HCT116 (cell line): ENCODE data around the gene TAF3. TPM values are rescaled to one million over a fixed set of nuclear protein-coding genes. Genes with fewer than 3 reads are reported as not detected.

Source experiments
- ATAC-seq: fragments of 200-7000 bp; cut with Tn5 transposase; 2 replicates; pipeline ENCODE4 v1.9.1; 2020; ENCODE audit warnings: mild to moderate bottlenecking, moderate library complexity
- BruUV-seq: library from RNA; stranded (reverse); fragments of 400-500 nt; replicated peaks from 2 replicates; lab custom pipeline; 2021; lab: Mats Ljungman, UMichigan
- CTCF ChIA-PET: fragments of 300-600 bp; sonication (Branson Sonifier 250); formaldehyde crosslinking; loops from one replicate; lab custom pipeline; 2021; ENCODE audit warnings: antibody characterized with exemption; lab: Charles Lee
- POLR2A ChIA-PET: fragments of 300-600, 350-600 bp; sonication (Branson Sonifier 250); formaldehyde crosslinking; loops from one replicate; lab custom pipeline; 2021; ENCODE audit warnings: antibody characterized with exemption; lab: Charles Lee
- RAD21 ChIA-PET, 2 experiments: fragments of 300-600 bp; sonication (Branson Sonifier 250); formaldehyde crosslinking; loops; one replicate each; lab custom pipeline; 2023; ENCODE audit warnings: low total read pairs in 2 of 2; ENCODE audit not compliant: uncharacterized antibody in 2 of 2, unreplicated experiment in 2 of 2, low non-redundant PET in 1 of 2; lab: Charles Lee
- DNase-seq: peaks from one replicate; pipeline ENCODE4 v3.0.0-alpha.2; 2010; ENCODE audit warnings: low read depth, low spot score
- H2AFZ ChIP-seq: fragments of 200-600 bp; shearing (Covaris generic), sonication (generic); 2 replicates; pipeline ENCODE4 v1.6.1; 2017; ENCODE audit warnings: low read depth, mixed run types, mixed read lengths, antibody characterized with exemption, low read length; ENCODE audit not compliant: poor library complexity, severe bottlenecking
- H3K27ac ChIP-seq: 2 replicates; pipeline ENCODE4 v1.5.1; 2012; ENCODE audit warnings: low read depth, low read length
- H3K27me3 ChIP-seq: fragments of 200-600 bp; sonication (generic); 2 replicates; pipeline ENCODE4 v1.6.1; 2016; ENCODE audit warnings: mixed run types, low read length, mixed read lengths; ENCODE audit not compliant: insufficient read depth
- H3K36me3 ChIP-seq, 2 experiments: fragments of 200-500 bp in 1 of 2; fragments of 200-600 bp in 1 of 2; sonication (Bioruptor generic) in 1 of 2; sonication (generic) in 1 of 2; 2 replicates each; pipeline versions ENCODE4 v1.5.1 to v1.6.1; 2014 to 2016; ENCODE audit warnings: low read length in 2 of 2, inconsistent platforms in 1 of 2, mixed read lengths in 1 of 2, mixed run types in 1 of 2; ENCODE audit not compliant: insufficient read depth in 2 of 2, control insufficient read depth in 1 of 2
- H3K4me1 ChIP-seq, 2 experiments: fragments of 200-600 bp in 1 of 2; sonication (generic) in 1 of 2; 2 replicates each; pipeline versions ENCODE4 v1.5.1 to v1.6.1; 2012 to 2017; ENCODE audit warnings: low read length in 2 of 2, inconsistent platforms in 1 of 2, mild to moderate bottlenecking in 1 of 2, mixed read lengths in 1 of 2, mixed run types in 1 of 2, moderate library complexity in 1 of 2; ENCODE audit not compliant: insufficient read depth in 2 of 2, control insufficient read depth in 1 of 2
- H3K4me2 ChIP-seq: fragments of 200-600 bp; sonication (generic); 2 replicates; pipeline ENCODE4 v1.6.1; 2017; ENCODE audit warnings: mixed run types, low read length, mixed read lengths
- H3K4me3 ChIP-seq, 2 experiments: fragments of 200-600 bp in 1 of 2; sonication (generic) in 1 of 2; replicated peaks in 1 of 2; 2 replicates each; pipeline ENCODE4 v1.5.1; 2011 to 2016; ENCODE audit warnings: low read length in 2 of 2, control low read depth in 1 of 2, low read depth in 1 of 2, mild to moderate bottlenecking in 1 of 2, mixed read lengths in 1 of 2, mixed run types in 1 of 2
- H3K79me2 ChIP-seq: fragments of 200-600 bp; sonication (generic); 2 replicates; pipeline ENCODE4 v1.6.1; 2017; ENCODE audit warnings: mild to moderate bottlenecking, mixed run types, low read length, moderate library complexity, mixed read lengths; ENCODE audit not compliant: insufficient read depth
- H3K9ac ChIP-seq: fragments of 200-600 bp; sonication (generic); 2 replicates; pipeline ENCODE4 v1.6.1; 2016; ENCODE audit warnings: low read length, mixed read lengths
- H3K9me2 ChIP-seq: fragments of 200-600 bp; sonication (generic), shearing (Covaris generic); 2 replicates; pipeline ENCODE4 v1.6.1; 2017; ENCODE audit warnings: mixed run types, mild to moderate bottlenecking, moderate library complexity; ENCODE audit not compliant: insufficient read depth
- H3K9me3 ChIP-seq, 2 experiments: fragments of 200-500 bp in 1 of 2; fragments of 200-600 bp in 1 of 2; sonication (Bioruptor generic) in 1 of 2; sonication (generic) in 1 of 2; 2 replicates each; pipeline ENCODE4 v1.6.1; 2014 to 2017; ENCODE audit warnings: low read length in 2 of 2, mixed read lengths in 2 of 2, inconsistent platforms in 1 of 2, low read depth in 1 of 2, mild to moderate bottlenecking in 1 of 2, mixed run types in 1 of 2, moderate library complexity in 1 of 2; ENCODE audit not compliant: control insufficient read depth in 1 of 2, insufficient read depth in 1 of 2
- H4K20me1 ChIP-seq: fragments of 200-600 bp; sonication (generic), shearing (Covaris generic); 2 replicates; pipeline ENCODE4 v1.6.1; 2017; ENCODE audit warnings: mixed run types, mild to moderate bottlenecking, moderate library complexity; ENCODE audit not compliant: insufficient read depth
- CBX3 ChIP-seq: IDR thresholded peaks from 2 replicates; pipeline ENCODE4 v1.6.1; 2012; ENCODE audit warnings: low read depth
- CEBPB ChIP-seq: IDR thresholded peaks from 2 replicates; pipeline ENCODE4 v1.6.1; 2012; ENCODE audit warnings: low read depth
- EGR1 ChIP-seq: IDR thresholded peaks from 2 replicates; pipeline ENCODE4 v1.6.1; 2012; ENCODE audit warnings: low read depth
- ELF1 ChIP-seq: IDR thresholded peaks from 2 replicates; pipeline ENCODE4 v1.6.1; 2012; ENCODE audit warnings: low read depth, borderline replicate concordance
- EZH2 ChIP-seq: fragments of 200-600 bp; sonication (generic); IDR thresholded peaks from 2 replicates; pipeline ENCODE4 v1.6.1; 2017; ENCODE audit warnings: antibody characterized with exemption, mixed run types
- FOSL1 ChIP-seq: IDR thresholded peaks from 2 replicates; pipeline ENCODE4 v1.6.1; 2012; ENCODE audit warnings: low read depth
- JUND ChIP-seq: IDR thresholded peaks from 2 replicates; pipeline ENCODE4 v1.6.1; 2012
- POLR2A ChIP-seq: IDR thresholded peaks from 2 replicates; pipeline ENCODE4 v1.7.0; 2011; ENCODE audit warnings: borderline replicate concordance; ENCODE audit not compliant: insufficient read depth, insufficient read length; ENCODE audit errors: extremely low read depth
- POLR2AphosphoS5 ChIP-seq: IDR thresholded peaks from 2 replicates; pipeline ENCODE4 v1.6.1; 2011; ENCODE audit warnings: mild to moderate bottlenecking, low read depth, low read length, moderate library complexity
- RAD21 ChIP-seq: IDR thresholded peaks from 2 replicates; pipeline ENCODE4 v1.6.1; 2012; ENCODE audit warnings: low read depth, mild to moderate bottlenecking
- SIN3A ChIP-seq: IDR thresholded peaks from 2 replicates; pipeline ENCODE4 v1.6.1; 2012; ENCODE audit warnings: low read depth
- SRF ChIP-seq: IDR thresholded peaks from 2 replicates; pipeline ENCODE4 v1.6.1; 2012; ENCODE audit warnings: low read depth
- TCF7L2 ChIP-seq: IDR thresholded peaks from 2 replicates; pipeline ENCODE4 v1.7.0; 2011; ENCODE audit warnings: borderline replicate concordance, inconsistent platforms; ENCODE audit not compliant: insufficient read depth, insufficient read length; ENCODE audit errors: extremely low read depth
- YY1 ChIP-seq: IDR thresholded peaks from 2 replicates; pipeline ENCODE4 v1.6.1; 2011; ENCODE audit warnings: low read length, low read depth, moderate library complexity, mild to moderate bottlenecking; ENCODE audit not compliant: insufficient replicate concordance; ENCODE audit errors: extremely low read depth
- ZFX ChIP-seq: fragments of 450-650 bp; IDR thresholded peaks from 2 replicates; pipeline ENCODE4 v1.6.1; 2017
- intact Hi-C: fragments of 100-400 bp; cut with micrococcal nuclease; formaldehyde crosslinking; loops from 2 replicates; pipeline ENCODE4 v1.10.0; 2022
- total RNA-seq: library from RNA; stranded (reverse); gene quantifications from one replicate; pipeline ENCODE4 v1.2.1, GENCODE V29; 2021; ENCODE audit not compliant: unreplicated experiment
- TF ChIP-seq, protein P1 (sequence below), 3 experiments: fragments of 200-600 bp in 1 of 3; sonication (generic) in 1 of 3; IDR thresholded peaks in 2 of 3; conservative IDR thresholded peaks in 1 of 3; 2 replicates each; pipeline ENCODE4 v1.5.1; 2012 to 2017; ENCODE audit warnings: low read depth in 2 of 3, low read length in 2 of 3, antibody characterized with exemption in 1 of 3, borderline replicate concordance in 1 of 3, control low read depth in 1 of 3, mild to moderate bottlenecking in 1 of 3, mixed read lengths in 1 of 3, mixed run types in 1 of 3, moderate library complexity in 1 of 3; ENCODE audit not compliant: insufficient read depth in 1 of 3
- TF ChIP-seq, protein P2 (sequence below): IDR thresholded peaks from 2 replicates; pipeline ENCODE4 v1.6.1; 2011; ENCODE audit warnings: mild to moderate bottlenecking, low read length, moderate library complexity; ENCODE audit not compliant: insufficient replicate concordance; ENCODE audit errors: extremely low read depth
- TF ChIP-seq, protein P3 (sequence below): IDR thresholded peaks from 2 replicates; pipeline ENCODE4 v1.6.1; 2012

TAF3 gene
- total RNA-seq, 1 experiment from 2014 or later = 8.0 TPM

DNA sequence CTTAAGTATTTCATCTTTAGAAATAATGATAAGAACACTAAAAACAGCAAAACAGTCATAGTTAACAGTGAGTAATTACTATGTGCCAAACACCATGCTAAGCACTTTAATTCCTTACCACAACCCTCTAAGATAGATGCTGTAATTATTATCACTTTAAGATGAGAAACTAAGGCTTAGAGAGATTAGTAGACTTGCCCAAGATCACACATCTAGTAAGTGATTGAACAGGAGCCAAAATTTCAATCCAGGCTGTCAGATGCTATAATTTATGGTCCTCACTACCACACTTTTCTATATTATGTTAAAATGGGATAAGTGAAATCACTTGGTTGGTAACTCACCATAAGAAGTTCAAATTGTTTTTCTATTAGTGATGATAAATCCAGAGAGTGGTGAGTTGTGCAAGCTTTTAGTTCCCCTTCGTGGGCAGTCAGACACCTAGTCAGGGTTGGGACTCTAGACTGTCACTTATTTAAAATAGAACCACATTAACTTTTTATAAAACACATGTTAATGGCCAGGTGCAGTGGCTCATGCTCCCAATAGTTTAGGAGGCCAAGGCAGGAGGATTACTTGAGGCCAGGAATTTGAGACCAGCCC, 150.3 kb downstream of the TAF3 start:
- intact Hi-C loops = no loop called here
- Histone ChIP-seq H4K20me1 (no peaks in the 10 kb centered on the region), H3K79me2 (no peaks in the 10 kb centered on the region), H3K9me2 (no peaks in the 10 kb centered on the region), H3K27ac (no peak overlapping the region), H3K9ac (no peak overlapping the region), H2AFZ (no peak overlapping the region), H3K4me1 (no peaks in the 10 kb centered on the region), H3K4me2 (no peak overlapping the region), H3K9me3 (no peaks in the 10 kb centered on the region), H3K36me3 (no peaks in the 10 kb centered on the region), H3K27me3 (no peaks in the 10 kb centered on the region), H3K4me3 (no peak overlapping the region)
- DNase-seq = no peak
- ChIA-PET RAD21 (no interaction called here), POLR2A (no interaction called here)
- no TSS peak for BruUV-seq
- ATAC-seq = no peak
- TF ChIP-seq, protein P1, sequence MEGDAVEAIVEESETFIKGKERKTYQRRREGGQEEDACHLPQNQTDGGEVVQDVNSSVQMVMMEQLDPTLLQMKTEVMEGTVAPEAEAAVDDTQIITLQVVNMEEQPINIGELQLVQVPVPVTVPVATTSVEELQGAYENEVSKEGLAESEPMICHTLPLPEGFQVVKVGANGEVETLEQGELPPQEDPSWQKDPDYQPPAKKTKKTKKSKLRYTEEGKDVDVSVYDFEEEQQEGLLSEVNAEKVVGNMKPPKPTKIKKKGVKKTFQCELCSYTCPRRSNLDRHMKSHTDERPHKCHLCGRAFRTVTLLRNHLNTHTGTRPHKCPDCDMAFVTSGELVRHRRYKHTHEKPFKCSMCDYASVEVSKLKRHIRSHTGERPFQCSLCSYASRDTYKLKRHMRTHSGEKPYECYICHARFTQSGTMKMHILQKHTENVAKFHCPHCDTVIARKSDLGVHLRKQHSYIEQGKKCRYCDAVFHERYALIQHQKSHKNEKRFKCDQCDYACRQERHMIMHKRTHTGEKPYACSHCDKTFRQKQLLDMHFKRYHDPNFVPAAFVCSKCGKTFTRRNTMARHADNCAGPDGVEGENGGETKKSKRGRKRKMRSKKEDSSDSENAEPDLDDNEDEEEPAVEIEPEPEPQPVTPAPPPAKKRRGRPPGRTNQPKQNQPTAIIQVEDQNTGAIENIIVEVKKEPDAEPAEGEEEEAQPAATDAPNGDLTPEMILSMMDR (IDR thresholded peaks at IDR 0.05 in 2 of 3, conservative IDR thresholded peaks at IDR 0.05 in 1 of 3; ENCODE audit: borderline replicate concordance in 1 of 3, insufficient read depth in 1 of 3, low read depth in 2 of 3, low read length in 2 of 3) = no peak
- TF ChIP-seq ZFX = no peak
- TF ChIP-seq CEBPB = no peak
- no peak for TF ChIP-seq EZH2
- TF ChIP-seq TCF7L2 = no peak
- TF ChIP-seq ELF1 = no peak
- no peak for TF ChIP-seq RAD21
- TF ChIP-seq YY1 = no peak
- TF ChIP-seq SIN3A = no peak
- TF ChIP-seq EGR1 = no peak
- TF ChIP-seq, protein P2, sequence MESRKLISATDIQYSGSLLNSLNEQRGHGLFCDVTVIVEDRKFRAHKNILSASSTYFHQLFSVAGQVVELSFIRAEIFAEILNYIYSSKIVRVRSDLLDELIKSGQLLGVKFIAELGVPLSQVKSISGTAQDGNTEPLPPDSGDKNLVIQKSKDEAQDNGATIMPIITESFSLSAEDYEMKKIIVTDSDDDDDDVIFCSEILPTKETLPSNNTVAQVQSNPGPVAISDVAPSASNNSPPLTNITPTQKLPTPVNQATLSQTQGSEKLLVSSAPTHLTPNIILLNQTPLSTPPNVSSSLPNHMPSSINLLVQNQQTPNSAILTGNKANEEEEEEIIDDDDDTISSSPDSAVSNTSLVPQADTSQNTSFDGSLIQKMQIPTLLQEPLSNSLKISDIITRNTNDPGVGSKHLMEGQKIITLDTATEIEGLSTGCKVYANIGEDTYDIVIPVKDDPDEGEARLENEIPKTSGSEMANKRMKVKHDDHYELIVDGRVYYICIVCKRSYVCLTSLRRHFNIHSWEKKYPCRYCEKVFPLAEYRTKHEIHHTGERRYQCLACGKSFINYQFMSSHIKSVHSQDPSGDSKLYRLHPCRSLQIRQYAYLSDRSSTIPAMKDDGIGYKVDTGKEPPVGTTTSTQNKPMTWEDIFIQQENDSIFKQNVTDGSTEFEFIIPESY = no peak
- no peak for TF ChIP-seq CBX3
- no peak for TF ChIP-seq FOSL1
- TF ChIP-seq JUND = no peak
- TF ChIP-seq SRF = no peak
- TF ChIP-seq, protein P3, sequence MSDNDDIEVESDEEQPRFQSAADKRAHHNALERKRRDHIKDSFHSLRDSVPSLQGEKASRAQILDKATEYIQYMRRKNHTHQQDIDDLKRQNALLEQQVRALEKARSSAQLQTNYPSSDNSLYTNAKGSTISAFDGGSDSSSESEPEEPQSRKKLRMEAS = no peak
- TF ChIP-seq POLR2AphosphoS5 = no peak
- no peak for TF ChIP-seq POLR2A
- TF ChIP-seq, all 23 proteins: peak for 0
- CTCF ChIA-PET = no interaction called here
